Measurements from ENCODE around the gene DNAJC10. TPM values are rescaled to one million over a fixed set of nuclear protein-coding genes. Genes with fewer than 3 reads are reported as not detected.
"Not testable (repeated sequence)": the region's sequence is repeated elsewhere in the genome, so short reads cannot be mapped to it uniquely, and the experiment has no call there.

DNAJC10 gene
- total RNA-seq, 1 donor from 2014 or later: 37.1 TPM

GRCh38 chr2:182758379-182758778 is 42.3 kb downstream of the DNAJC10 start:
- Histone ChIP-seq H3K9me3 (no peaks in the 10 kb centered on the region), H3K4me1 (peaks cover 7% of the 10 kb centered on the region), H3K4me3 (no peak overlapping the region), H3K36me3 (peaks cover 0 to 41% of the 10 kb centered on the region in 2 donors), H3K27ac (no peak overlapping the region), H3K27me3 (no peaks in the 10 kb centered on the region)
- intact Hi-C loops (cut with DNase I): no loop called here
- TF ChIP-seq CTCF (IDR thresholded peaks at IDR 0.05) (no peak), POLR2A (IDR thresholded peaks at IDR 0.05) (no peak), POLR2AphosphoS5 (IDR thresholded peaks at IDR 0.05; ENCODE audit: insufficient read depth in 1 of 2, low read depth in 1 of 2) (no peak)
- no peak for DNase-seq (ENCODE audit: extremely low spot score in 2 of 2)

GRCh38 chr2:182761903-182762302 is 45.8 kb downstream of the DNAJC10 start:
- Histone ChIP-seq H3K27me3 (no peaks in the 10 kb centered on the region), H3K27ac (no peak overlapping the region), H3K36me3 (peaks cover 0 to 39% of the 10 kb centered on the region in 2 donors), H3K4me3 (no peak overlapping the region), H3K9me3 (no peaks in the 10 kb centered on the region), H3K4me1 (peaks cover 7% of the 10 kb centered on the region)
- no peak for DNase-seq (ENCODE audit: extremely low spot score in 2 of 2)
- intact Hi-C loops (cut with DNase I): no loop called here
- no peak for TF ChIP-seq POLR2A (IDR thresholded peaks at IDR 0.05)
- no peak for TF ChIP-seq POLR2AphosphoS5 (IDR thresholded peaks at IDR 0.05; ENCODE audit: insufficient read depth in 1 of 2, low read depth in 1 of 2)
- no peak for TF ChIP-seq CTCF (IDR thresholded peaks at IDR 0.05)

GRCh38 chr2:182763311-182763912 is 47.4 kb downstream of the DNAJC10 start:
- Histone ChIP-seq H3K27me3 (no peaks in the 10 kb centered on the region), H3K4me3 (no peak overlapping the region), H3K27ac (no peak overlapping the region), H3K4me1 (peaks cover 7% of the 10 kb centered on the region), H3K9me3 (no peaks in the 10 kb centered on the region), H3K36me3 (peaks cover 0 to 24% of the 10 kb centered on the region in 2 donors)
- no peak for TF ChIP-seq POLR2A (IDR thresholded peaks at IDR 0.05)
- TF ChIP-seq POLR2AphosphoS5 (IDR thresholded peaks at IDR 0.05; ENCODE audit: insufficient read depth in 1 of 2, low read depth in 1 of 2): no peak
- TF ChIP-seq CTCF (IDR thresholded peaks at IDR 0.05): peak in 1 of 3 experiments; percentile 12
- DNase-seq (ENCODE audit: extremely low spot score in 2 of 2): no peak
- intact Hi-C loops (cut with DNase I): no loop called here

- Histone ChIP-seq H3K9me3 (no peaks in the 10 kb centered on the region), H3K4me3 (no peak overlapping the region), H3K4me1 (peaks cover 7% of the 10 kb centered on the region), H3K27ac (no peak overlapping the region), H3K27me3 (no peaks in the 10 kb centered on the region), H3K36me3 (peaks cover 0 to 11% of the 10 kb centered on the region in 2 donors)
- TF ChIP-seq CTCF (IDR thresholded peaks at IDR 0.05) (no peak), POLR2AphosphoS5 (IDR thresholded peaks at IDR 0.05; ENCODE audit: insufficient read depth in 1 of 2, low read depth in 1 of 2) (no peak), POLR2A (IDR thresholded peaks at IDR 0.05) (no peak)
- intact Hi-C loops (cut with DNase I): no loop called here
- DNase-seq (ENCODE audit: extremely low spot score in 2 of 2): no peak
Observed at GRCh38 chr2:182766626-182767025, 50.6 kb downstream of the DNAJC10 start.

- no peak overlapping the region for H3K4me3 ChIP-seq
- TF ChIP-seq POLR2A (IDR thresholded peaks at IDR 0.05): no peak
- TF ChIP-seq POLR2AphosphoS5 (IDR thresholded peaks at IDR 0.05; ENCODE audit: insufficient read depth in 1 of 2, low read depth in 1 of 2): no peak
- TF ChIP-seq CTCF (IDR thresholded peaks at IDR 0.05): no peak
- peaks cover 0 to 11% of the 10 kb centered on the region in 2 donors for H3K36me3 ChIP-seq
- no peak overlapping the region for H3K27ac ChIP-seq
- DNase-seq (ENCODE audit: extremely low spot score in 2 of 2): no peak
- no peaks in the 10 kb centered on the region for H3K9me3 ChIP-seq
- H3K4me1 ChIP-seq: no peaks in the 10 kb centered on the region
- no peaks in the 10 kb centered on the region for H3K27me3 ChIP-seq
- intact Hi-C loops (cut with DNase I): no loop called here
Observed at GRCh38 chr2:182767578-182767977, 51.5 kb downstream of the DNAJC10 start.

- H3K4me1 ChIP-seq; DNase-seq (ENCODE audit: extremely low spot score in 2 of 2); H3K36me3 ChIP-seq; intact Hi-C loops (cut with DNase I); H3K4me3 ChIP-seq; H3K27ac ChIP-seq; H3K27me3 ChIP-seq; H3K9me3 ChIP-seq: not testable (repeated sequence)
Observed at GRCh38 chr2:182768950-182769349, 52.9 kb downstream of the DNAJC10 start.

Data from vagina (tissue), 2 donors.